ENCODE data around the gene SUPT3H.

- no peak for TF ChIP-seq YY1 (IDR thresholded peaks at IDR 0.05; ENCODE audit: low read depth)
- no peak for TF ChIP-seq EP300 (IDR thresholded peaks at IDR 0.05; ENCODE audit: borderline replicate concordance)
- TF ChIP-seq CEBPB (IDR thresholded peaks at IDR 0.05): no peak
Measured at GRCh38 chr6:44780161-44780560, 597.6 kb downstream of the SUPT3H start.
